ENCODE measurements around the gene SCAMP4. TPM values are rescaled to one million over a fixed set of nuclear protein-coding genes. Genes with fewer than 3 reads are reported as not detected.
A peak's percentile ranks its signal among the peaks of the same experiment; 100 is the strongest.

The SCAMP4 gene
- polyA plus RNA-seq, 1 experiment, result 6.7 TPM

- CTCF ChIA-PET, result interaction anchor here (0.7 kb wide), 3 partner anchors 10 to 106 kb away, joined by 7 to 10 read pairs (median 9); no protein-coding TSS in a partner anchor
- no peak overlapping the region for H3K27ac ChIP-seq (ENCODE audit: low read depth, low read length)
- H3K4me3 ChIP-seq (ENCODE audit: low read depth, low read length), result no peak overlapping the region
Measured at GRCh38 chr19:1944916-1945561, 39.8 kb downstream of the SCAMP4 start.

DNA sequence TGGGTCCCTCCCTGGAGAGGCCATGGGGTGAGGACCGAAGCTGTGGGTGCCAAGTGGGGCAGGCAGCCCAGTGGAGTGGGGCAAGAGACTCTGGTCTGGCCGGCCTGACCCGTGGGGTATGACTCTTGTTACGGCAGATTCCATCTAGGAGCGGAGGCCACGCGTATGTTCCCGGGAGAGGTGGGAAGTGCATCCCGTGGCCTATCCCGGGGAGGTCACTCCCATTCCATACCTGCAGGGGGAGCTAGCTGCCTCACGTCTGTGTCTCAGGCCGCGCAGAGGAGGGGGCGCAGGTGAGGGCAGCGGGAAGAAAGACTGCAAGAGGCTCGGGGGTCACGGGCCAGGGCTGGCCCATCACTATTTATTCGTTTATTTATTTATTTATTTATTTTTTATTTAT, 40.7 kb downstream of the SCAMP4 start:
- CTCF ChIA-PET, result interaction anchor here (0.7 kb wide), 2 partner anchors 22 to 106 kb away, joined by 7 to 9 read pairs; no protein-coding TSS in a partner anchor
- Histone ChIP-seq H3K9me3 (ENCODE audit: control insufficient read depth, insufficient read depth, low read length) (peaks cover 28% of the 10 kb centered on the region; the same call in 1 of the 2 replicates), H3K27me3 (ENCODE audit: control insufficient read depth, insufficient read depth, low read length) (no peaks in the 10 kb centered on the region), H3K4me3 (ENCODE audit: low read depth, low read length) (no peak overlapping the region), H3K27ac (ENCODE audit: low read depth, low read length) (no peak overlapping the region)
- POLR2A ChIA-PET, result no interaction called here
- TF ChIP-seq CTCF (IDR thresholded peaks at IDR 0.05; ENCODE audit: low read depth, low read length), result peak; percentile 51
- DNase-seq (ENCODE audit: low read depth, low spot score), result no peak

More at GRCh38 chr19:1944916-1945561, 39.8 kb downstream of the SCAMP4 start:
- H3K27me3 ChIP-seq (ENCODE audit: control insufficient read depth, insufficient read depth, low read length), result no peaks in the 10 kb centered on the region
- H3K9me3 ChIP-seq (ENCODE audit: control insufficient read depth, insufficient read depth, low read length), result peaks cover 23% of the 10 kb centered on the region; the same call in 1 of the 2 replicates
- TF ChIP-seq CTCF (IDR thresholded peaks at IDR 0.05; ENCODE audit: low read depth, low read length), result no peak
- POLR2A ChIA-PET, result interaction anchor here (0.5 kb wide), 1 partner anchor 27 kb away, joined by 3 read pairs; no protein-coding TSS in a partner anchor
- no peak for DNase-seq (ENCODE audit: low read depth, low spot score)

- POLR2A ChIA-PET, result no interaction called here
- CTCF ChIA-PET, result interaction anchor here (1.0 kb wide), 1 partner anchor 18 kb away, joined by 3 read pairs; no protein-coding TSS in a partner anchor
- DNase-seq (ENCODE audit: low read depth, low spot score), result no peak
Measured at GRCh38 chr19:1947651-1948209, 42.5 kb downstream of the SCAMP4 start.

DNA sequence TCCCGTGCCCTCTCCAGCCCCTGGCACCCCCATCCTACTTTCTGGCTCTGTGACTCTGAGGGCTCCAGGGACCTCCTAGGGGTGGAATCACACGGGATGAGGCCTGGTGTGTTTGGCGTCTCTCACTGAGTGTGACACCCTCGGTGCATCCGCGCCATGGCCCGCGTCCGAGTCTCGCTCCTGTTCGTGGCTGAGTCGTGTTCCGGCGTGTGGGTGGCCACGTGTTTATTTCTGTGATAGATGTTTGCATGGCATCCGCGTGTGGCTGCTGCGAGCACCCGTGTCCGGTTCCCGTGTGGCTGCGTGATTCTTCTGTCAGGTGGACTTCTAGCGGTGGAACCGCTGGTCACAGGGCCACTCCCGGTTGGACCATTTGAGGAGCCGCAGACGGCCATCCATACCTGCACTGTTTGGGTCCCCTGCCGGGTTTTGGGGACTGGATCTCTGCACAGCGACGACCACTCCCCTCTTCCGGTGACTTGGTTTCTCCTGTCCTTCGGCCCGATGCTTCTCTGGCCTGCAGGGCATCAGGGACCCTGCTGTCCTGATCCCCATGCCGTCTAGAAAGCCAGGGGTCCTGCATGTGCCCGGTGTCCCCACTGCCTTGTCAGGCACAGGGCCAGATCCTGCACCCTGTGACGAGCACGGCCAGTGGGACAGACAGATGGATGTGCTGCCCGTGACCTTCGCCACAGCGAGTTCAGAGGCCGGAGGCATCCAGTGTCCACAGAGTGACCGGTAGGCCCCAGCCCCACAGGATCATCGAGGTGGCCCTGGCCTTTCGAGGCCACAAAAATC, 44.3 kb downstream of the SCAMP4 start:
- CTCF ChIA-PET, result no interaction called here
- no peak for TF ChIP-seq CTCF (IDR thresholded peaks at IDR 0.05; ENCODE audit: low read depth, low read length)
- POLR2A ChIA-PET, result interaction anchor here (0.6 kb wide), 1 partner anchor 88 kb away, joined by 3 read pairs; no protein-coding TSS in a partner anchor
- no peak overlapping the region for H3K27ac ChIP-seq (ENCODE audit: low read depth, low read length)
- H3K27me3 ChIP-seq (ENCODE audit: control insufficient read depth, insufficient read depth, low read length), result no peaks in the 10 kb centered on the region
- no peak overlapping the region for H3K4me3 ChIP-seq (ENCODE audit: low read depth, low read length)
- DNase-seq (ENCODE audit: low read depth, low spot score), result no peak
- peaks cover 32% of the 10 kb centered on the region; the same call in 1 of the 2 replicates for H3K9me3 ChIP-seq (ENCODE audit: control insufficient read depth, insufficient read depth, low read length)

More at GRCh38 chr19:1947651-1948209, 42.5 kb downstream of the SCAMP4 start:
- H3K9me3 ChIP-seq (ENCODE audit: control insufficient read depth, insufficient read depth, low read length), result peaks cover 32% of the 10 kb centered on the region; the same call in 1 of the 2 replicates
- TF ChIP-seq CTCF (IDR thresholded peaks at IDR 0.05; ENCODE audit: low read depth, low read length), result no peak
- no peak overlapping the region for H3K27ac ChIP-seq (ENCODE audit: low read depth, low read length)
- H3K4me3 ChIP-seq (ENCODE audit: low read depth, low read length), result no peak overlapping the region
- H3K27me3 ChIP-seq (ENCODE audit: control insufficient read depth, insufficient read depth, low read length), result no peaks in the 10 kb centered on the region
